HepG2 (cell line): Measurements from ENCODE around the gene SLC6A4. TPM values are rescaled to one million over a fixed set of nuclear protein-coding genes. Genes with fewer than 3 reads are reported as not detected.
A peak's percentile ranks its signal among the peaks of the same experiment; 100 is the strongest.

ENCODE experiments used
- ARID5B ChIP-seq: IDR thresholded peaks from 2 replicates; pipeline ENCODE4 v1.4.0; 2020; ENCODE audit warnings: mild to moderate bottlenecking, missing genetic modification reagents
- ELF4 ChIP-seq: sonication (generic); formaldehyde crosslinking; IDR thresholded peaks from 2 replicates; pipeline ENCODE4 v1.5.0; 2020; ENCODE audit warnings: missing genetic modification reagents, mild to moderate bottlenecking, moderate library complexity, borderline replicate concordance
- FOXJ3 ChIP-seq: sonication (generic); formaldehyde crosslinking; IDR thresholded peaks from 2 replicates; pipeline ENCODE4 v1.4.0; 2020; ENCODE audit warnings: missing genetic modification reagents, mild to moderate bottlenecking, borderline replicate concordance
- HNF4G ChIP-seq, 2 experiments: sonication (generic) in 1 of 2; formaldehyde crosslinking in 1 of 2; IDR thresholded peaks; 2 replicates each; pipeline versions ENCODE4 v1.4.0 to v1.6.1; 2011 to 2020; ENCODE audit warnings: borderline replicate concordance in 2 of 2, low read depth in 2 of 2, mild to moderate bottlenecking in 2 of 2, low read length in 1 of 2, missing genetic modification reagents in 1 of 2, moderate library complexity in 1 of 2
- HNRNPLL ChIP-seq: fragments of 200-400 bp; formaldehyde crosslinking; IDR thresholded peaks from 2 replicates; pipeline ENCODE4 v1.6.1; 2017; ENCODE audit warnings: mild to moderate bottlenecking, low read depth, low read length; ENCODE audit not compliant: poor library complexity, severe bottlenecking
- NONO ChIP-seq, 2 experiments: fragments of 450-650 bp in 1 of 2; sonication (generic) in 1 of 2; formaldehyde crosslinking in 1 of 2; IDR thresholded peaks in 1 of 2; conservative IDR thresholded peaks in 1 of 2; 2 replicates each; pipeline versions ENCODE4 v1.6.1 to v1.8.0; 2017 to 2022; ENCODE audit warnings: mild to moderate bottlenecking in 1 of 2, missing genetic modification reagents in 1 of 2, moderate library complexity in 1 of 2
- RBAK ChIP-seq: sonication (generic); formaldehyde crosslinking; IDR thresholded peaks from 2 replicates; pipeline ENCODE4 v1.5.1; 2020; ENCODE audit warnings: mild to moderate bottlenecking, missing genetic modification reagents
- SOX5 ChIP-seq: IDR thresholded peaks from 2 replicates; pipeline ENCODE4 v1.6.1; 2016; ENCODE audit warnings: borderline replicate concordance
- YEATS2 ChIP-seq: sonication (generic); formaldehyde crosslinking; IDR thresholded peaks from 2 replicates; pipeline ENCODE4 v1.4.0; 2020; ENCODE audit warnings: missing genetic modification reagents, borderline replicate concordance
- ZNF414 ChIP-seq: sonication (generic); formaldehyde crosslinking; IDR thresholded peaks from 2 replicates; pipeline ENCODE4 v1.5.0; 2020; ENCODE audit warnings: missing genetic modification reagents
- ZNF441 ChIP-seq: sonication (generic); formaldehyde crosslinking; IDR thresholded peaks from 2 replicates; pipeline ENCODE4 v1.7.0; 2021; ENCODE audit warnings: missing genetic modification reagents, borderline replicate concordance
- ZNF713 ChIP-seq: sonication (generic); formaldehyde crosslinking; IDR thresholded peaks from 2 replicates; pipeline ENCODE4 v1.4.0; 2020; ENCODE audit warnings: mild to moderate bottlenecking, missing genetic modification reagents
- ZNF746 ChIP-seq: sonication (generic); formaldehyde crosslinking; IDR thresholded peaks from 2 replicates; pipeline ENCODE4 v1.8.0; 2022; ENCODE audit warnings: mild to moderate bottlenecking, missing genetic modification reagents
- ZNF788 ChIP-seq: sonication (generic); formaldehyde crosslinking; IDR thresholded peaks from 2 replicates; pipeline ENCODE4 v1.5.0; 2020; ENCODE audit warnings: mild to moderate bottlenecking, missing genetic modification reagents, borderline replicate concordance
- polyA plus RNA-seq, 8 experiments: library from polyadenylated mRNA; depleted of rRNA in 3 of 8; stranded (reverse) in 7 of 8; unstranded in 1 of 8; fragments of >200 nt; fragmentation: Illumina TruSeq in 4 of 8; extraction: Trizol in 4 of 8; gene quantifications; 2 replicates each; pipeline versions ENCODE4 v1.2.1 to v1.2.3, GENCODE V29; 2011 to 2016; ENCODE audit warnings: low read depth in 4 of 8, missing spikeins in 1 of 8, mixed read lengths in 1 of 8; ENCODE audit not compliant: insufficient read depth in 1 of 8
- total RNA-seq, 5 experiments: library from RNA; depleted of rRNA; stranded (reverse); fragments of >200 nt; fragmentation: Illumina TruSeq; extraction: Trizol; gene quantifications; 2 replicates each; pipeline ENCODE4 v1.2.3, GENCODE V29; 2016; ENCODE audit warnings: low read depth in 1 of 5
- TF ChIP-seq, protein P1 (sequence below): sonication (generic); formaldehyde crosslinking; IDR thresholded peaks from 2 replicates; pipeline ENCODE4 v1.9.0; 2021; ENCODE audit warnings: missing genetic modification reagents, borderline replicate concordance
- TF ChIP-seq, protein P2 (sequence below): IDR thresholded peaks from 2 replicates; pipeline ENCODE4 v1.6.1; 2016; ENCODE audit warnings: missing compliant biosample characterization, missing genetic modification reagents, borderline replicate concordance

The SLC6A4 gene
- total and polyA plus RNA-seq, 2 of the 13 experiments (the other 11 are each of a cell fraction or from before 2014, with no cell fraction given) = 7.6 to 20.3 TPM

- TF ChIP-seq ARID5B = peak; percentile 81
- TF ChIP-seq NONO (IDR thresholded peaks at IDR 0.05) = no peak
- no peak for TF ChIP-seq NONO (CRISPR knock-in tag; conservative IDR thresholded peaks at IDR 0.05)
- TF ChIP-seq HNF4G (IDR thresholded peaks at IDR 0.05; ENCODE audit: borderline replicate concordance, low read depth, low read length) = no peak
- peak; percentile 81; the same call in 1 of the 2 replicates for TF ChIP-seq HNF4G (CRISPR knock-in tag; IDR thresholded peaks at IDR 0.05; ENCODE audit: borderline replicate concordance, low read depth)
- TF ChIP-seq RBAK = no peak
- no peak for TF ChIP-seq ZNF713 (CRISPR knock-in tag)
- TF ChIP-seq, protein P1, sequence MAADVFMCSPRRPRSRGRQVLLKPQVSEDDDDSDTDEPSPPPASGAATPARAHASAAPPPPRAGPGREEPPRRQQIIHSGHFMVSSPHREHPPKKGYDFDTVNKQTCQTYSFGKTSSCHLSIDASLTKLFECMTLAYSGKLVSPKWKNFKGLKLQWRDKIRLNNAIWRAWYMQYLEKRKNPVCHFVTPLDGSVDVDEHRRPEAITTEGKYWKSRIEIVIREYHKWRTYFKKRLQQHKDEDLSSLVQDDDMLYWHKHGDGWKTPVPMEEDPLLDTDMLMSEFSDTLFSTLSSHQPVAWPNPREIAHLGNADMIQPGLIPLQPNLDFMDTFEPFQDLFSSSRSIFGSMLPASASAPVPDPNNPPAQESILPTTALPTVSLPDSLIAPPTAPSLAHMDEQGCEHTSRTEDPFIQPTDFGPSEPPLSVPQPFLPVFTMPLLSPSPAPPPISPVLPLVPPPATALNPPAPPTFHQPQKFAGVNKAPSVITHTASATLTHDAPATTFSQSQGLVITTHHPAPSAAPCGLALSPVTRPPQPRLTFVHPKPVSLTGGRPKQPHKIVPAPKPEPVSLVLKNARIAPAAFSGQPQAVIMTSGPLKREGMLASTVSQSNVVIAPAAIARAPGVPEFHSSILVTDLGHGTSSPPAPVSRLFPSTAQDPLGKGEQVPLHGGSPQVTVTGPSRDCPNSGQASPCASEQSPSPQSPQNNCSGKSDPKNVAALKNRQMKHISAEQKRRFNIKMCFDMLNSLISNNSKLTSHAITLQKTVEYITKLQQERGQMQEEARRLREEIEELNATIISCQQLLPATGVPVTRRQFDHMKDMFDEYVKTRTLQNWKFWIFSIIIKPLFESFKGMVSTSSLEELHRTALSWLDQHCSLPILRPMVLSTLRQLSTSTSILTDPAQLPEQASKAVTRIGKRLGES (CRISPR knock-in tag) = no peak
- TF ChIP-seq FOXJ3 = peak; percentile 56; the same call in 1 of the 2 replicates
- TF ChIP-seq, protein P2, sequence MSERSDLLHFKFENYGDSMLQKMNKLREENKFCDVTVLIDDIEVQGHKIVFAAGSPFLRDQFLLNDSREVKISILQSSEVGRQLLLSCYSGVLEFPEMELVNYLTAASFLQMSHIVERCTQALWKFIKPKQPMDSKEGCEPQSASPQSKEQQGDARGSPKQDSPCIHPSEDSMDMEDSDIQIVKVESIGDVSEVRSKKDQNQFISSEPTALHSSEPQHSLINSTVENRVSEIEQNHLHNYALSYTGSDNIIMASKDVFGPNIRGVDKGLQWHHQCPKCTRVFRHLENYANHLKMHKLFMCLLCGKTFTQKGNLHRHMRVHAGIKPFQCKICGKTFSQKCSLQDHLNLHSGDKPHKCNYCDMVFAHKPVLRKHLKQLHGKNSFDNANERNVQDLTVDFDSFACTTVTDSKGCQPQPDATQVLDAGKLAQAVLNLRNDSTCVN (CRISPR knock-in tag) = no peak
- no peak for TF ChIP-seq HNRNPLL
- no peak for TF ChIP-seq ZNF441 (CRISPR knock-in tag)
- peak; percentile 79 for TF ChIP-seq SOX5 (CRISPR knock-in tag)
- TF ChIP-seq ZNF746 = 0 out of 2 replicates have a peak, but pooled peaks have one; percentile 24
- no peak for TF ChIP-seq ZNF788 (CRISPR knock-in tag)
- no peak for TF ChIP-seq ELF4 (CRISPR knock-in tag)
- no peak for TF ChIP-seq ZNF414 (CRISPR knock-in tag)
- no peak for TF ChIP-seq YEATS2 (CRISPR knock-in tag)
These were observed 9.5 kb downstream of the SLC6A4 start (continued) for GRCh38 chr17:30225919-30226553.
